Stimulated activated CD8-positive, alpha-beta memory T cell treated with anti-CD3 and anti-CD28 coated beads, Interleukin-4, amount 100 ng/mL, for 1 hour (primary cell): ENCODE results near the gene SCYGR7.
"Not testable (repeated sequence)": the region's sequence is repeated elsewhere in the genome, so short reads cannot be mapped to it uniquely, and the experiment has no call there.

Source experiments
- DNase-seq, 2 donors: peaks; one replicate each; pipeline ENCODE4 v3.0.0-alpha.2; 2020; ENCODE audit warnings: low read depth in 2 of 2, low spot score in 1 of 2

The SCYGR7 gene

GRCh38 chr2:227756261-227756660 lies 28.1 kb downstream of the SCYGR7 start:
- DNase-seq = not testable (repeated sequence)

- DNase-seq = no peak
Observed at GRCh38 chr2:227759411-227760118, 31.4 kb downstream of the SCYGR7 start.

GRCh38 chr2:227761740-227762476 lies 33.8 kb downstream of the SCYGR7 start:
- no peak for DNase-seq

GRCh38 chr2:227765788-227766372 lies 37.7 kb downstream of the SCYGR7 start:
- DNase-seq = no peak

GRCh38 chr2:227766373-227766883 lies 38.3 kb downstream of the SCYGR7 start:
- peak; percentile 8 to 17 for DNase-seq

GRCh38 chr2:227767830-227768229 lies 39.7 kb downstream of the SCYGR7 start:
- DNase-seq = no peak

GRCh38 chr2:227772197-227772661 lies 44.1 kb downstream of the SCYGR7 start:
- DNase-seq = no peak

GRCh38 chr2:227772932-227773331 lies 44.8 kb downstream of the SCYGR7 start:
- no peak for DNase-seq

GRCh38 chr2:227774011-227774624 lies 46.0 kb downstream of the SCYGR7 start:
- no peak for DNase-seq

GRCh38 chr2:227774895-227775842 lies 47.0 kb downstream of the SCYGR7 start:
- DNase-seq = no peak
